Measurements from ENCODE around the gene DMTF1. TPM values are rescaled to one million over a fixed set of nuclear protein-coding genes. Genes with fewer than 3 reads are reported as not detected.

DMTF1 gene
- total RNA-seq, 1 donor from 2014 or later = 168 TPM

DNA sequence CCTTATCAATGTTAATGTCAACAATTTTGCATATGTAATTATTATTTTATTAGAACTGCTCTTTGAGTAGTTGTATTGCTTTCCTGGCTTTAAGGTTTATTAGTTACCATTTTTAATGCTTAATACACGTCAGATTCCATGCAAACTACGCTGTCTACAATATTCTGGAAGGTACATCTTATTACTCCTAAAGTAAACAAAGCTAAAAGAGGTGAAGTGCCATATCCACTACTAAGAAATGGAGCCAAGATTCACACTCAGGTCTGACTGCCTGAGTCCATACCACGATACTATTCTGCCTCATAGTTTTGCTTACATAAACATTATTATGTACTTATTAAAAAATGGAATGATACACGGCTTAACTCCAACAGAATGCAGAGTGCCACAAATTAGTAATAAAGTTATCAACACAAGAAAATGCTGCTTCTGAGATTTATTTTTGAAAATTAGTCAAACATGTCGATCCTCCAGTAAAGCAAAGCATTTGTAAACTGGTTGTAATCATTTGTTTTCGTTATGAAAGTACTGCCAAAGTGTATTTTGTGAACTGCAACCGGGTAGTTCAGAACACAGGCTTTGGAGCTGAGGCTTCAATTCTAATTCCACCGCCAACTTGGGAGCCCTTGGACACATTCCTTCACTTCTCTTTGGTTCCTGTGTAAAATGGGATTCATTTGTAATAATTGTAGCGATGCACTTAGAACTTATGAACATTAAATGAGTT, 1.1 kb upstream of the DMTF1 start:
- Mint-ChIP-seq H3K4me1 (ENCODE audit: low read depth, unreplicated experiment) (peaks cover 14% of the 10 kb centered on the region), H3K9me3 (ENCODE audit: unreplicated experiment) (peaks cover 12% of the 10 kb centered on the region), H3K27me3 (ENCODE audit: unreplicated experiment) (peaks cover 10% of the 10 kb centered on the region), H3K36me3 (ENCODE audit: unreplicated experiment) (no peaks in the 10 kb centered on the region), H3K4me3 (ENCODE audit: unreplicated experiment) (peak overlapping the region; percentile 93), H3K27ac (ENCODE audit: unreplicated experiment) (peak overlapping the region; percentile 97)
- TF ChIP-seq, protein P1, sequence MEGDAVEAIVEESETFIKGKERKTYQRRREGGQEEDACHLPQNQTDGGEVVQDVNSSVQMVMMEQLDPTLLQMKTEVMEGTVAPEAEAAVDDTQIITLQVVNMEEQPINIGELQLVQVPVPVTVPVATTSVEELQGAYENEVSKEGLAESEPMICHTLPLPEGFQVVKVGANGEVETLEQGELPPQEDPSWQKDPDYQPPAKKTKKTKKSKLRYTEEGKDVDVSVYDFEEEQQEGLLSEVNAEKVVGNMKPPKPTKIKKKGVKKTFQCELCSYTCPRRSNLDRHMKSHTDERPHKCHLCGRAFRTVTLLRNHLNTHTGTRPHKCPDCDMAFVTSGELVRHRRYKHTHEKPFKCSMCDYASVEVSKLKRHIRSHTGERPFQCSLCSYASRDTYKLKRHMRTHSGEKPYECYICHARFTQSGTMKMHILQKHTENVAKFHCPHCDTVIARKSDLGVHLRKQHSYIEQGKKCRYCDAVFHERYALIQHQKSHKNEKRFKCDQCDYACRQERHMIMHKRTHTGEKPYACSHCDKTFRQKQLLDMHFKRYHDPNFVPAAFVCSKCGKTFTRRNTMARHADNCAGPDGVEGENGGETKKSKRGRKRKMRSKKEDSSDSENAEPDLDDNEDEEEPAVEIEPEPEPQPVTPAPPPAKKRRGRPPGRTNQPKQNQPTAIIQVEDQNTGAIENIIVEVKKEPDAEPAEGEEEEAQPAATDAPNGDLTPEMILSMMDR (IDR thresholded peaks at IDR 0.05; ENCODE audit: partially characterized antibody, unreplicated experiment) = no peak
- no peak for DNase-seq

DNA sequence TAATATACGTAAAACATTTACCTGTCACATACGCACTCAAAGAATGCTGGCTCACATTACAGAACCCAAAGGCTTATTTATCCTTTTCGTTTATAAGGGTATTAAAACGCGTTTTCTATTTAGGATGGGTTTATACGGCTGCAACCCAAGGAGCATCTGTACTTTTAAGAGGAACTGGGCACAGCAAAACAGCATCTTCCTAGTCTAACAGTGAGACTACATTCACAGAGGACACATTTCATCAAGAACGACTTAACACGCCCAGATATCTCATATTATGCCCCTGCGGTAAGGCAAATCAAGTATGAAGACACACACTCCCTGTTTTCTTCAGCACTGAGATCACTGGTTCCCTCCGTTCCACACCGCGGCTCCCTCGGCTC, 533 bp upstream of the DMTF1 start:
- Mint-ChIP-seq H3K36me3 (ENCODE audit: unreplicated experiment) (no peaks in the 10 kb centered on the region), H3K9me3 (ENCODE audit: unreplicated experiment) (peaks cover 12% of the 10 kb centered on the region), H3K4me3 (ENCODE audit: unreplicated experiment) (peak overlapping the region; percentile 93), H3K4me1 (ENCODE audit: low read depth, unreplicated experiment) (peaks cover 17% of the 10 kb centered on the region), H3K27ac (ENCODE audit: unreplicated experiment) (peak overlapping the region; percentile 97), H3K27me3 (ENCODE audit: unreplicated experiment) (peaks cover 10% of the 10 kb centered on the region)
- TF ChIP-seq, protein P1 (IDR thresholded peaks at IDR 0.05; ENCODE audit: partially characterized antibody, unreplicated experiment) = no peak
- DNase-seq = no peak

DNA sequence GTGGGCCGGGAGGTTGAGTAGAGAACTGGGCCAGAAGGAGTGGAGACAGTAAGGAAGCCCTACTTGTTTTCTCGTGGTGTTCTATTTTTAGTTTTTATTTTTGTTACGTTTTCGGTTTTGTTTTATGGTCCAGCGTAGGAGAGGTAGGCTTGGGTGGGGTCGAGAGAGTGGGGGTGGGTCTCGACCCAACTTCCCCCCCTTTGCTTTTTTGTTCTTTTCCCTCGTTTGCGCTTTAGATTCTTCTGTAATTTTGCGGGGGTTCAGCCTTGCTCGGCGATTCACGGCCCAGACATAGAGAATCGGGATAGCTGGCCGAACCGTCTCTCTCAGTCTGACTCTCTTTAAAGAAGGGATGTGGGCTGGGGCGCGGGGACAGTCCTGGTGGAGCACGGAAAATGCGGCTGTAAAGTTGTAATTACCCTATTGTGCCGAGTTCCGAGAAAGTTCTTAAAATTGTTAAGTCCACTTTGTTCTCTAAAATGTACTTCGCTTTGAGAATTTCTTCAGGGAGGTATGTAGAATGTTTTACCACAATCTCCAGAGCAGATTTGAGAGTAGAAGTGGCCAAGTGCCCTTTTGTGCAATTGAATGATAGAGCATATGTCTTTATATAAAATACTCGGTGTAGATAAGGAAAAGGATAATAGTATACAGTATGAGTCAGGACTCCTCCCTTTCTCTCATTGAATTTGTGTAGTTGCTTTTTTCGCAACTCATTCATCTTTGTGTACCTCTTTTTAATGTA, 816 bp downstream of the DMTF1 start:
- H3K36me3 Mint-ChIP-seq (ENCODE audit: unreplicated experiment) = no peaks in the 10 kb centered on the region
- H3K9me3 Mint-ChIP-seq (ENCODE audit: unreplicated experiment) = peaks cover 12% of the 10 kb centered on the region
- peaks cover 18% of the 10 kb centered on the region for H3K4me1 Mint-ChIP-seq (ENCODE audit: low read depth, unreplicated experiment)
- peaks cover 10% of the 10 kb centered on the region for H3K27me3 Mint-ChIP-seq (ENCODE audit: unreplicated experiment)
- TF ChIP-seq, protein P1 (IDR thresholded peaks at IDR 0.05; ENCODE audit: partially characterized antibody, unreplicated experiment) = no peak
- peak overlapping the region; percentile 95 for H3K4me3 Mint-ChIP-seq (ENCODE audit: unreplicated experiment)
- DNase-seq = peak; percentile 36
- H3K27ac Mint-ChIP-seq (ENCODE audit: unreplicated experiment) = peak overlapping the region; percentile 98

DNA sequence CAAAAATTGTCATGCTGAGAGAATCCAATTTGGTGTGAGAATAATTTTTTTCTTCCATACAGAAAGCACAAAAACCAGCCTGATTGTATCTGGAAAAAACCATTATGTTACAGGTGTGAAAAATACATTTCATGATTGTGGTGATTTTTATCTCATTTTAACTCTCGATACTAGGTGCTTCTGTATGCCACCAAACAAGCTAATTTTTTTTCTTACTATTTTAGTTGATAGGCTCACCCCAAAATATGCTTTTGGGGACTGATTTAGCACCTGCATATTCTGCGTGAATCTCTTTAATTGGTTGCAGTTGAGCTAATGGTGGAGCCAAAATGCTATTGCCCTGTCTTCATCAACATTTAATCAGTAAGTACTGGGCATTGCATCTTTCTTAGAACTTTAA, 1.9 kb downstream of the DMTF1 start:
- TF ChIP-seq, protein P1 (IDR thresholded peaks at IDR 0.05; ENCODE audit: partially characterized antibody, unreplicated experiment) = no peak
- H3K27me3 Mint-ChIP-seq (ENCODE audit: unreplicated experiment) = peaks cover 10% of the 10 kb centered on the region
- peak overlapping the region; percentile 95 for H3K4me3 Mint-ChIP-seq (ENCODE audit: unreplicated experiment)
- no peaks in the 10 kb centered on the region for H3K36me3 Mint-ChIP-seq (ENCODE audit: unreplicated experiment)
- no peak for DNase-seq
- H3K4me1 Mint-ChIP-seq (ENCODE audit: low read depth, unreplicated experiment) = peaks cover 18% of the 10 kb centered on the region
- H3K9me3 Mint-ChIP-seq (ENCODE audit: unreplicated experiment) = peaks cover 12% of the 10 kb centered on the region
- peak overlapping the region; percentile 33 for H3K27ac Mint-ChIP-seq (ENCODE audit: unreplicated experiment)

DNA sequence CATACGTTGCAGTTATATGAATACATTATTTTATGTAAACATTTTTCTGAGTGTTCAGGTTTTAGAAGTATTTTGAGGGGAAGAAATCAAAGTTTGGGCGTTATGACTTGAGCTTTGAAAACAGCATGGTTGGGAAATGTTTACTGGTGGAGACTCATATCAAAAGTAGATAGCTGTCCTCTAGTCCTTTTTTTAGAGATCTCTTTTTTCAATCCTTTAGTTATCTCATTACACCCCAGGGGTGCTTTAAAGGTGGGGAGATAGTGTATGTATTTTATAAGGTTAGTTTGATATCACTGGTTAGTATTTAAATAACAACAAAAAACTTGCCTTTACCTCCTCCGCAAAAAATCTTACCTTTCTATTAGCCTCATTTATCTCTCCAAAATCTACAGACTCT, 2.3 kb downstream of the DMTF1 start:
- TF ChIP-seq, protein P1 (IDR thresholded peaks at IDR 0.05; ENCODE audit: partially characterized antibody, unreplicated experiment) = no peak
- Mint-ChIP-seq H3K4me3 (ENCODE audit: unreplicated experiment) (peak overlapping the region; percentile 95), H3K27me3 (ENCODE audit: unreplicated experiment) (peaks cover 10% of the 10 kb centered on the region), H3K27ac (ENCODE audit: unreplicated experiment) (peak overlapping the region; percentile 33), H3K36me3 (ENCODE audit: unreplicated experiment) (no peaks in the 10 kb centered on the region), H3K4me1 (ENCODE audit: low read depth, unreplicated experiment) (peaks cover 19% of the 10 kb centered on the region), H3K9me3 (ENCODE audit: unreplicated experiment) (peaks cover 12% of the 10 kb centered on the region)
- no peak for DNase-seq

Data from glutamatergic neuron (in vitro differentiated cells).